Globus pallidus (tissue), 1 donor: ENCODE results near the gene MARCHF10.

Source experiments
- DNase-seq: peaks from one replicate; pipeline ENCODE4 v3.0.0-alpha.2; 2015; ENCODE audit warnings: low spot score

Gene MARCHF10

GRCh38 chr17:62822080-62822904, 14.2 kb upstream of the MARCHF10 start:
- no peak for DNase-seq

DNA sequence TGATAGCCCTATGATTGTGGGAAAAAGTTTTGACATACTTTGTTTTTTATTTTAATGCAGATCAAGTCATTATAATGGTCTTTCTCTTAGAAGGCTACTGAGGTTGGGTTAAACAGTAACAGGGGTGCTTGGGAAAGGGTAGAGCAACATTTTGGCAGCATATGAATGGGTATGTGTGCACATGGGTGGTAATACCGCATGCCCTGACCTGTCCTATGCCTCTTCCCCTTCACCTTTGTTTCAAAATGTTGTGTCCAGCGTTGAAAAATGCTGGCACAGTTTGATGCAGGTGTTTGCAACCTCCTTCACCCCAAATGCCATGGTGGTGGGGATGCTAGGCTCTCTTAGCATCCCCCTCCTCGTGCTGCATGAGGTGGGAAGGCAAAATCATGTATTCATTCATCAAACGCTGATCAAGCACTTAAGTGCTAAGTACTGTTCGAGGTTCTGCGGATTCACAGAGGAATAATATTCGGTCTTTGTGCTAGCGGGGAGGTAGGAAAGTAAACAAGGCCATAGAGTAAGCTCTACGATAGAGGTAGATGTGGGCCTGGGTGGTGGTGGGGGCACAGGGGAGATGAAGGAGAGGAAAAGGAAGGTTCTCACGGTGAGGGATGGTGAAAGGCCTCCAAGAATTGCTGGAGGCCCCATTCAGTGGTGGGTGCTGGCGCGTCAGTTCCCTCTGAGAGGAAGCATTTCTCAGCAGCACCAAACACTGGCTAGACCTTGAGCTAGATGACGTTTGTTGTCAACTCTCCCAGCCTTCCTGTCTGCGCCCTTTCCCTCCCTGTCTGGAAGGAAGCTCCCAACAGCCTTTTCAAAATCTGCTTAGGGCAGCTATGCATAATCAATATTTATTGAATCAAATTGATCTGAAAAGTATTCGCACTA, 13.3 kb upstream of the MARCHF10 start:
- DNase-seq, result no peak

DNA sequence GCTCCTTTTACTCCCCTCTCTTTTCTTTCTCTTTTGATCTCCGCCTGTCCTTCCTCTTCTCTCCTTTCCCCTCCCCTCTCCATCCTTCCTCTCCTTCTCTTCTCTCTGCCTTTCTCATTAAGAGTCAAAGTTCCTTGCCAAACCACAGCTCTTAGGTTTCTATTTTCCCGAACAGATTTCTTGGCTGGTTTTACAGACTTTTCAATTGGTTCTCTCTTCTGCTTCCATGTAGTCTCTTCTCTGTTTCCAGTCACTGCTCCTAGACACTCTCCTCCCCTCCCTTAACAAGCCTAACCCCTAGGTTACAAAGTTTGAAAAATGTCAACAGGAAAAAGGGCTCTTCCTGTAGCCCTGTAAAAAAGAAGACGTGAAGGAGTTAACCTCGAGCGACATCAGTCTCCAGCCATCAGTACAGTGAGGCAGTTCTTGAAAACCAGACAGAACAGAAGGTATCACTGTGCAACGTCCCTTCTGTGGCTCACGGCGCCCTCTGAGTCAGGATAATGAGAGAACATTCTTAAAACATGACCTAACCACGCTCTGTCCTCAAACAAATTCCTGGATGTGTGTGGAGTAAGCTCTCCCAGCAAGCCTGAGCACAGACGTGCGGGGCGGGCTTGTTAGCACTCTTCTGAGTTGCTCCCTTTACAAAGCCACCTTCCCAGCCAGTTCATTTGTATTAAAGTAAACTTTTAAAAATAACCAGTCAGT, 11.6 kb upstream of the MARCHF10 start:
- no peak for DNase-seq

DNA sequence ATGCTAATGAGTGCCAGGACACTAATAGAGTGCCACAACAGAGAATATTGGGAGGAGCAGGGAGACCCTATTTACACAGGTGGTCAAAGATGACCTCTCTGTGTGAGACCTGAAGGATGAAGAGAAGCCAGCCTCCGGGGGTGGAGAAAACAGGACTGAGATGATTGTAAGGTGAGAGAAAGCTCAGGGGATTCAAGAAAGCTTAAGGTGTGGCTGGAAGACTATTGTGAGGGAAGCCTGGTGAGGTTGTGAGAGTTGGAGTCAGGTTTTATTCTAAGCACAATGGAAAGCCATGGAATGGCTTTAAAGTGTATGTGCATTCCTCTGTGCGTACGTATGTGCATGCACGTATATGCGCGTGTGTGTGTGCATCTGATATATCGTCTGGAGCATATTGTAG, 10.4 kb upstream of the MARCHF10 start:
- no peak for DNase-seq

- DNase-seq, result no peak
Measured at GRCh38 chr17:62816282-62816839, 8.2 kb upstream of the MARCHF10 start.

DNA sequence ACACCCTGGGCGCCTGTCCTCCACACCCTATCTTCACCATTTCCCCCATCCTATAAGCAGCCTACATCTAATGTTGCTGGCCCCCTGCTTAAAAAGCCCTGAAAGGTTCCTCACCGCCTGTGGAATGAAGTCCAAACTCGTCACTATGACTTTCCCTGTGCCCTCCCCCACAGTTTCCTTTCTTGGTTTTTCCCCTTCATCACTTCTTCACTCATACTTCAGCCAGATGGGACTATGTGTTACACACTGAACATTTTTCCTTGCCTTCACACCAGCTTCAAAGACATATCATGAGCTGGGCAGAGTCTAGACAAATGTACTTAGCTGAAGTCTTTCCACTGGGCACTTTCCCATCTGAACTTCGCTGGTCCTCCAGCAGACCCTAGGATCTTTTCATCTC, 1.5 kb upstream of the MARCHF10 start:
- DNase-seq, result no peak

DNA sequence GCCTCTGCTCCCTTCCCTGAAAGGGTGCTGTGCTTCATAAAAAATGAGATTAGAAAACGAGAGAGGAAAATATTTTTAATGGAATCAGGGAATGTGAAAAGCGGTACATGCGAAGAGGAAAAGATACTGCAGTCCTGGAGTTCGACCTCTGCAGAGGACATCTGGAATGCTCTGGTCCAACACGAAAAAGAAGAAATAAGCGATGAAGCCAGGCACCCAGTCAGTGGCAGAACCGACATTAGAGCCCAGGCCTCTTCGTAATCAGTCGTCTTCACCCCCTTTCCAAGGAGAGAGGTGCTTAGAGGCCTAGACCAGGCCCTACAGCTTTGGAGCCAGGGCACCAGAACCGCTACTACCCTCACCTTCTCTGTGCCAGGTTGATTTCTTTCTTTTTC, 459 bp upstream of the MARCHF10 start:
- DNase-seq, result no peak

DNA sequence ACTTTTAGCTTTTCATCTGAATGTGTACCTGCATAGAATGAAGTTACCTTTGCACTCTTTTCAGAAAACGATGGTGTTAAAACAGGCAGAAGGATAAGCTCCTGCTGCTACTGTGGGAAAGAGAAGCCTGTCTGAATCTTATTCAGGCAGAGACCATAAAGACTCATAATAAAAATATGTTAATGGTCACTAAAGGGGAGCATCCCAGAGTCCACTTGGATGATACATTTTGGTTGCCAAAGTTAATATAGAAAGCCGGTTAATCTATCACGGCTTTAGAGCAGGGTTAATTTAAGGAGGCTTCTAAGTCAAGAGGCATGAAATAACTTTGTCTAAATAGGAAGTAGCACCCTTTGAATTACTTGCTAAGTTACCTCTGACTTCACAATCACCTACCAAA, 2.9 kb downstream of the MARCHF10 start:
- DNase-seq, result no peak

- DNase-seq, result no peak
Measured at GRCh38 chr17:62804822-62805221, 3.3 kb downstream of the MARCHF10 start.

GRCh38 chr17:62804025-62804424, 4.1 kb downstream of the MARCHF10 start:
- no peak for DNase-seq

DNA sequence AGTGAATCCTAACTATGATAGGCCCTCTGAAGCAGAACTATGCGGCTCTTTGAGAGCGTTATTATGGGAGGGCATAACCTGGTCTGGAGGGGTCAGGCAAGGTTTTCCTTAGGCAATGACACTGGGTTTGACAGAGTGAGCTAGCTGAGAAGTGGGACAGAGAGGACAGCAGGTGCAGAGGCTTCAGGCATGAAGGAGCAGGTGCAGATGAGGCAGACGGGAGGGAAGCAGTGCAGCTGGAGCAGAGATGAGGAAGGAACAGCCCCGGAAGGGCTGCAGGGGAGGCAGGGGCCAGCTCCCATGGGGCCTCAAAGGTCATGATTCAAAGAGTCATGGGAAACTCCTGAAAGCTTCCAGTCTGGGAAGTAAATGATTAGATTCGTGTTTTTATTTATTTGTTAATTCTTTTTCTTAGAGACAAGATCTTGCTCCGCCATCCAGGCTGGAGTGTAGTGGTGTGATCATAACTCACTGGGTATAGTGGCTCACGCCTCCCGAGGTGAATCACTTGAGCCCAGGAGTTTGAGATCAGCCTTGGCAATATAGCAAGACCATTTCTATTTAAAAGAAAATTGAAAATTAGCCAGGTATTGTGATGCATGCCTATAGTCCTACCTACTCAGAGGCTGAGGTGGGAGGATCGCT, 5.4 kb downstream of the MARCHF10 start:
- DNase-seq, result no peak

- DNase-seq, result no peak
Measured at GRCh38 chr17:62801553-62802114, 6.5 kb downstream of the MARCHF10 start.

DNA sequence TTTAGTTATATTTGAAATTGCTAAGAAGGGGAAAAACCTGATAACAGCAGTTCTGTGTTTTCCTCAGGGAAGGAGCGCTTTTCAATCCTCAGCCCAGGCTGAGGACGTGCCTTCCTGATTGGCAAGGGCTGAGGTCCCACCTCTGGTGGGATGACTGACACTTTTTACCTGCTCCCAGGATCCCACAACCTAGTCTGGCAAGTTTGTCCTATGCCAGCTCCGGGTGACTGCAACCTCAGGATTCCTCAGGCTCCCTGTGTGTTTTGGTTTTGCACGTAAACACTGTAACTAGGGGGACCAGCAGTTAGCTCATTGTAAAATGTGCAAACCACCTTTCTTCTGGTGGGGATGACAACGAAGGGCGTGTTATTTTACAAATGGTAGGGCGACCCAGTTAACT, 7.5 kb downstream of the MARCHF10 start:
- DNase-seq, result no peak

DNA sequence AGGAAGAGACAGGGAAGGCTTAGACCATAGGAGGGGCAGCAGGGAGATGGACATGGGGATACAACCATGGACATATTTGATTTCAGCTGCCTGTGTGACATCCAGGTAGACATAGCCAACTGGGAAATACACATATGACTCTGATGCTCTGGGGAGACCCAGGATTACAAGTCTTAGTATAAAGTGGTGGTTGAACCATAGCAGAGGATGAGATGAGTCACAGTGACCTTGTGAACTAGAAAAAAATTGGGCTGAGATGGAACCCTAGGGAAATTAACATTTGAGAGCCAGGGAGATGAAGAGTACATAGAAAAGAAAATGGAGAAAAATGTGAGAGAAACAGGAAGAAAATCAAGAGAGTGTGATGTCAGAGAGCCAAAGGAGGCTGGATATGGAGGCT, 10.2 kb downstream of the MARCHF10 start:
- no peak for DNase-seq

DNA sequence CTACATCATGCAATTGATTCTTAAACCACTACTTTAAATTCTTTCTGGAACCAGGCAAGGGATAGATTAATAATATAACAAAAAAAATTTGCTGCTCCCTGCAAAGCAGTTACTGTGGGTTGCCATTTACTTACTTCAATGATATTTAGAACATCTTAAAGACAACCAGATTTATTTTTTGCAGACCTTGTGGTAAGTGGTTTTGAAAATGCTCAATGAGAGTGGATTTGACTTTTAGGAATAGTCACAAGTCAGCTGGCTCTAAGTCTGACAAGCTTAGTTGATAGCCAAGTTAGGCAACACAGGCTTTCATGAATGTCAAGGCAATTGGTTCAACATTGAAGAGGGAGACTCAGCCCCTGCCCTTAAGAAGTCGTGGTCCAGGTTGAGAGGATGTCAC, 11.8 kb downstream of the MARCHF10 start:
- DNase-seq, result no peak

- no peak for DNase-seq
Measured at GRCh38 chr17:62794666-62794971, 13.5 kb downstream of the MARCHF10 start.

DNA sequence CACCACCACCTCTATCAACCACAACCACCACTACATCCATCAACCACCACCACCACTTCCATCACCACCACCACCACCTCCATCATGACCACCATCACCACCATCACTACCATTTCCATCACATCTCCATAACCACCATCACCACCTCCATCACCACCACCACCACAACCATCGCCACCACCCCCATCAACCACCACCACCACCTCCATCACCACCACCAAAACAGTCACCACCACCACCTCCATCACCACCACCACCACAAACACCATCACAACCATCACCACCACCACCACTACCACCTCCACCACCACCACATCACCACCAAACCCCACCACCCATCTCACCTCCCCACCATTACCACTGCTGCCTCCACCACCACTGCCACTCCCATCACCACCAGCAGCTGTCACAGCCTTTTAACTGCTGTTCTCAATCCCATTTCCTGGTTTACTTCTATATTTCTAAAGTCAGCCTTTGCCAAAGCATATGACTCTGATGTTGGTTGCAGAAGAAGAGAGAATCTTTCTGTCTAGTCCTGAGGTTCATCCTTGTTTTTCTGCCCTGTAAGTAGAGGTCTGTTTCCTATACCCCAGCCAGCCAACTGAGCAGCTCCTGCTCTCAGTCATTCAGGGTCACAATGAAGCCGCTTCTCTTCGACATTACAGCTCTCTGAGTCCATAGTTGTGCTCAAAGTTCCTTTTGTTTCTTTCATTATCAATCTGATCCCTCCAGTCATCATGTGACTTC, 14.0 kb downstream of the MARCHF10 start:
- no peak for DNase-seq

DNA sequence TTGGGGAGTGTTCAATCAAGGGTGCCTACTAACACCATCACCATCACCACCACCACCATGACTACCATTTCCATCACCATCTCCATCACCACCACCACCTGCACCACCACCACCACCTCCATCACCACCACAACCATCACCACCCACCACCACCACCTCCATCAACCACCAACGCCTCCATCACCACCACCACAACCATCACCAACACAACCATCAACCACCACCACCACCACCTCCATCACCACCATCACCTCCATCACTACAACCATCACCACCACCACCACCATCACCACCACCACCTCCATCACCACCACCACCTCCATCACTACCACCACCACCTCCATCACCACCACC, 15.7 kb downstream of the MARCHF10 start:
- no peak for DNase-seq

DNA sequence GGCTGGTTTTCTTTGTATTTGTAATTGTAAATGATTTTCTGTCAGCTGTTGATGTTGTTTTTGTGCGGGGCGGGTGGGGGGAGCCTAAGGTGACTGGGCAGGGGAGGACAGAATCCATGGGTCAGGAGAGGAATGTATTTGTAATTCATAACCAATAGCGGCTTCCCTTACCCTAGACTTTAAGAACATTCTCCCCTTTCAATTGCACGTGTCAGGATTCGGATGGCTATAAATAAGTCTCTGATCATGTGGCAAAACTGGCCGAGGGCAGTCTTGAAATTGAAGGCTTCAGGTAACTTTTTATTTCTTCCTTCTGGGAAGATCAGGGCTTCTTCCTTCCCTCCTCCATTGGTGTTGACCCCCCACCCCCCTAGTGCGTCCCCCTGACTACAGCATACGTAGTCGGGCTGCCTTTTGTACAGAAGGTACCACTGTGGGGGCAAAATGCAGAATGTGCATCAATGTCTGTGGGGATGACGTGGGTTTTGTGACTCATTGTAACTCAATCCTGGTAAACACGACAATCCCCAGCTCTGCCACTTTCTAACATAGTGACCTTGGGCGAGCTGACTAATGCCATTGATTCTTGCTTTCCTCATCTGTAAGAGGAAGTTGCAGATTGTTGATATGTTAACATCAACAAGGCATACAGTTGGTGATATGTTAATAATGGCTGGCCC, 16.2 kb downstream of the MARCHF10 start:
- no peak for DNase-seq

GRCh38 chr17:62791235-62791734, 16.8 kb downstream of the MARCHF10 start:
- no peak for DNase-seq
